ENCODE data around the gene MTOR.
"Not testable (repeated sequence)": the region's sequence is repeated elsewhere in the genome, so short reads cannot be mapped to it uniquely, and the experiment has no call there.

MTOR gene

DNA sequence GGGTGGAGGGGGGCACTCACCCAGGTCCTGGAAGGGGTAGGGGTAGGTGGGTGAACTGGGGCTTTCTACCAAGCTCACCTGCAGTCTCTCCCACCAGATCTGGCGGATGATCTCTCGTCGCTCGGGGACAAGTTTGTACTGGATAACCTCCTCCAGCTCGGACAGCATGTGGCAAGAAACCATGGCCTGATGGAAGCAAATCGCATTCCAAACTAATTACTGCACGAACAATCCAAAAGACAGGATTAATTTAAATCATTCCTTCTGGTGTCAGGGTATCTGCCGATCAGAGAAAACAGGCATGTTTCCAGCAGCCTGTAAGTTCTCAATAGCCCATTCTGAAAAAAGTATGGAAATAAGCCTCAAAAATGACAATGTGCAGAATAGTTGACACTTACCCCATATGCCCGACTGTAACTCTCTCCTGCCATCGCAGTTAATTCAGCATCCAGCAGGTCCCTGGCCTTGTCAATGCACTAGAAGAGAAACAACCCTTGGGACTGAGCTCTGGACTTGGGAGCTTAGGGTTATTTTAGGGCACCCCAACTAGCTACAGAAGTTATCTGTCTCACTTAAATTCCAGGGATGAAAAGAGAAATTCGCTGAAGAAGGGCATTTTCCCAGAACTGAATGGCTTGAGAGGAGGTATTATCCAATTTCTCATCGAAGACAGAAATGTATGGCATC lies 117.6 kb downstream of the MTOR start:
- no peak for DNase-seq

- no peak for DNase-seq
Observed at GRCh38 chr1:11143907-11144306, 118.4 kb downstream of the MTOR start.

DNA sequence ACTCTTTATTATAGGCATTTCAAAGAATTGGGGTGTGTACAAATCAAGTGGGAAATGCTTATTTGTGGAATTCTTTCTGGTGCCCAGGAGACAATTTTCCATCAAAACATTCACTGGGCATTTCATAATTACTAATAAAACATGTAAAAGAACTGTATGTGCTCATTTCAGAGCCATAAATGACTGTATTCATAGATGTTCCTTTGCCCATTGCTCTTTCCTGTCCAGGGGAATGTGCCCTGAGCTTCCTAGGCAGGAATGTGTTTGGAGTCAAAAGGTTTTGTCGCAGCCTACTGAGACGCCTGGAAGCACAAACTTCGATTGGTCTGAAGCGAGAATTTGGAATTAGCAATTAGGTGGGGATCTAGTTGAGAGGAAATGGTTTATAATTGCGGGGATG lies 119.0 kb downstream of the MTOR start:
- no peak for DNase-seq

DNA sequence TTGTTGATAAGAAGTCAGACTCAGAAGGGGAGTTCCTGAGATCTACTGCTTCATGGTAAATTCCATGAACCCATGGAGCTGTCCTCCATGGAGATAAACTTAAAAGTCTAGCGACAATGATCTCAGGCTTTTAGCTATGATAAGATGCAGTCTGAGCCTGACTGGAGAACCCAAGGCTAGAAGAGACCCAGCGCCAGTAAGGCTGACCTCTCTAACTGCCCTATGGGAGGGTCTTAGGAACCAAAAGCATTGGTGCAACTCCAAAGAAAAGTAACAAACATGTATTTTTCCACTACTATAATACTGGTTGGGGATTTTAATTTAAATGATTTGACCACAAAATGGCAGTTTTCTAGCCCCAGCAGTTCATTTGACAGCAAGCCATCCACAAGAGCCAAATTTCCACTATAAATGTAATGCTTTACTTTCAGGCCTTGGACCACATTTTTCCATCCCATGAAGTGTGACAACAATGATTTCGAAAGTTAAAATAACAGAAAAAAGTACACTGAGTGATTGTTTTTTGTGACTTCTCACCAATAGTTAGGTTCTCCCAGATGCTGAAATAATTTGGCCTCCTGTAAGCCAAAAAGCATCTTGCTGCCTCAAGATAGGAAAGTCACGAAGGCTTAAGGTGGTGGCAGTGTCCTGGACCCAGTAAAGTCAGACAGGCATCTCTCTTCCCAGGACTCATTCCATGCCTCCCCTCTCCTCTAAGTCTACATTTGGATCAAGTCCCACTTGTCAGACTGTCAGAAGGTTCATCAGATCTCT lies 119.5 kb downstream of the MTOR start:
- no peak for DNase-seq

DNA sequence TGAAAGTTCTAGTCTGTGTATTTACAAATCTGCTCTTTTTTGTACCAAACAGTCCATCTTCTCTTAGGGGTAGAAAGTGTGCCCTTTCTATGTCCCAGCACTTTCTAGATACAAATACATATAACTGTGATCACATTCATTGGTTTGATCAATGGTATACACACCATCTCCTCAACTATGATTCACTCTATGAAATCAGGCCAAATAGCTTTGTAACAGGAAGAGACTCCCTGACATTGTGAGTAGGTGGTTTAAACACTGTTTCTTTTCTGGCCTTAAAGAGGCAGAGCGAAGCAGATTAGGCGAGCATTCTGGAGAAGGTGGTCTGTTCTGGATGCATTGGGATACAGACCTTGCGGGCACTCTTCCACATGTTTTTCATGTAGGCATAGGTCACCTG lies 123.4 kb downstream of the MTOR start:
- DNase-seq, result no peak

- no peak for DNase-seq
Observed at GRCh38 chr1:11138029-11138428, 124.3 kb downstream of the MTOR start.

DNA sequence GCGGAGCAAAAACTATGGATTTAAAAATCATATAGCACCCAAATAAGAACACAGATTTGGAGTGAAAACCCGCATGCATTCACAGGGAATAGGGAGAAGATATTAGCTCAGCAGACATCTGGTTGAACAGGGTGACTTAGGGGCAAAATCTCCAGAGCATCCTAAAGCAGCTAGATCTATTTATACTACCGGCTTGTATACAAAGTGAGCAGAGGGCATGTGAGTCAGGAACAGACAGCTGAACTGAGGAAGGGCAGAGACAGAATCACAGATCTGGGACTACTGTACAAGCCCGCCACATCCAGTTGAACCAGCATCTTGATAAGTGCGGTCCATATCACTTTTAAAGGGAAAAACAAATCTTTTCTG lies 127.5 kb downstream of the MTOR start:
- no peak for DNase-seq

- no peak for DNase-seq
Observed at GRCh38 chr1:11134251-11134897, 128.0 kb downstream of the MTOR start.

DNA sequence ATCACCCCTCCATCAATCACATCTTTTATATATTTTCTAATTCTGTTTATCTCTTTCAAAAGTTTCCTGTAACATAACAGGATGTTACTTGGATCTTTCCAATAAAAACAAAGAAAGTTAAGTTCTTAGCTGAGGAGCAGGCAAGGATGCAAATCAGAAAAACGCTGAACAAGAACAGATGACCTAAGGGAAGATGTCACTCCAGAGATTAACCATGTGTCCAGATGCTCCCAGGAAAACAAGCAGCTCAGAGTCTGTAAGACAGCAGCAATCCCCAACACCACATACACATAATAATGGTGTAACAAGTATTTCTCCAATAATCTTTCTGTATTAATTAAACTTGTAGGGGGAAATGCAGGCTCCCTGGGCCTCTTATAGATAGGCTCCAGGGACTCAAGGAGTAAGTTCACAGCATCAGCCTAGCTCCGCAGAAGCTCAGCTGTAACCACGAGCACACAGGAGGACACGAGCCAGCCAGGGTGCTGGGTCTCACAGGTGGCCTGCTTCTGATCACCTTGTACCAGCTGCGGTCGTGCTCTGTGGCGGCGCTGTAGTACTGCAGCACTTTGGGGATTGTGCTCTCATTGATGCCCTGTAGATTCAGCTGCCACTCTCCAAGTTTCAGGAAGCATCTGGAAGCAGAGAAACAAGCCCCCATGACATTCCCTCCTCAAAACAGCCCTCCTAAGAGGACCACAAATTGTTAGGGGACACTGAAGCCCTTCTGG lies 129.6 kb downstream of the MTOR start:
- DNase-seq, result no peak

DNA sequence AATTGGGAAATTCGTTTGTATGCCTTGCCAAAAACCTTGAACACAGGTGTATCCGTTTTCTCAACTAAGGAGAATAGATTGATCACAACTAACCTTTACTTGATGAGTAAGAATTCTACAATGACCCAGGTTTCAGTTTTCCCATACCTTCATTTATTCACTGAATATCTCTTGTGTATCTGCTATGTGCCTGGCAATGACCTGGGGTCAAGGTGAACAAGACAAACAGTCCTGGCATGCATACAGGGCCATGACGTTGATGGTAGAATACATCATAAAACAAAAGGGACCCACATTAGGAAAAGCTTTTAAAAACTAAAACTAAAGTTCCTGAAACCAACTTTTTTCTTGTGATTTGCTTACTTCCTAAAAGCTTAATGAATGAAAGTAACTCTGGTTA lies 130.5 kb downstream of the MTOR start:
- DNase-seq, result no peak

GRCh38 chr1:11130406-11130805 lies 131.9 kb downstream of the MTOR start:
- no peak for DNase-seq

DNA sequence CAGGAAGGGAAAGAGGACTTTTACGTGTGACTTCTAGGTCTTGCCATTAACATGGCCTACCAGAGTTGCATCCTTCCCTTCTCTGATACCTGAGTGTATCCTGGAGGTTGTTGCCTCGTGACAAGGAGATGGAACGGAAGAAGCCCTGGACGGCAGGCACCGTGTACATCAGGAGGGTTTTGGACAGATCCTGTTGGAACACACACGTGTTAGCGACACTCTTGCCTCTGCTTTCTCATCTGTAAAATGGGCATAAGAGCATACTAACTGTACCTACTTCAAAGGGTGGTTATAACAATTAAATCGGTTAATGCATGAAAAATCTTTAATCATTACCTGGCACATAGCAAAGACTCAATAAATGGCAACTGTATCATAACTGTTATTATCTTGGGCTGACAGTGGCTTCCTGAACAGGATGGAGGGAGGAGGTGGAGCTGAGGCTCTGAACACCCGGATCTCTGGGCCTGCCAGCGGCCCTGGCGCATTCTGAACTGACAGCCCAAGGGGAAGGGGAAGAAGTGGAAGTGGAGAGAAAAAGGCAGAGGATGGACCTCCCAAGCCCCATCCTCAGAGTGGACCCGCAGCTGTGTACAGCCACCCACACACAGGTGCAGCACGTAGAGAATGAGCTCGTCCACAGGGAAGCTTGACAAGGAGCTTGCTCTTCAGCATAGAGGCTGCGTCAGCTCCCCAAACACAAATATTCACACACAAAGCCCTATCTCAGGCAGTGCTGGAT lies 132.5 kb downstream of the MTOR start:
- DNase-seq, result no peak

- DNase-seq, result no peak
Observed at GRCh38 chr1:11126569-11126968, 135.8 kb downstream of the MTOR start.

DNA sequence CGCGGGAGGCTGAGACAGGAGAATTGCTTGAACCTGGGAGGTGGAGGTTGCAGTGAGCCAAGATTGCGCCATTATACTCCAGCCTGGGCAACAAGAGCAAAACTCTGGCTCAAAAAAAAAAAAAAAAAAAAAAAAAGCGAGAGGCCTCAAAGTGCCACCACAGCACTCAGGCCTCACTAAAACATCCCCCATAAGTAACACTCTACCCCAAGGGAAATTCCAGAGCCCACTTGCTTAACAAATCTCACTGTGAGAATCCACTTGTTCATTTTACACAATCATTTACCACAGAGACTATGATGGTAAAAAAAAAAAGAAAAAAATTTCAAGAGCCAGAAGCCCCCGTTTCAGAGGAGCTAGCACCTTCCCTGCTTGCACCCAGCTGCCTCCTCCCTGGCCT lies 136.4 kb downstream of the MTOR start:
- no peak for DNase-seq

- no peak for DNase-seq
Observed at GRCh38 chr1:11124965-11125364, 137.4 kb downstream of the MTOR start.

DNA sequence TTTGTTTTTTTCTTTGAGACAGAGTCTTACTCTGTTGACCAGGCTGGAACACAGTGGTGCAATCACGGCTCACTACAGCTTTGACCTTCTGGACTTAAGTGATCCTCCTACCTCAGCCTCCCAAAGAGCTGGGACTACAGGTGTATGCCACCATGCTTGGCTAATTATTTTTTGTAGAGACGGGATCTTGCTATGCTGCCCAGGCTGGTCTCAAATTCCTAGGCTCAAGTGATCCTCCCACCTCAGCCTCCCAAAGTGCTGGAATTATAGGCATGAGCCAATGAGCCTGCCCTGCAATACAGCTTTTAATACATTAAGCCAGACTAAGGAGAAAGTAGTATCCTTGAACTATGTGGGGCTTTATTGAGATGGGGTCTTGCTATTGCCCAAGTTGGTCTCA lies 146.0 kb downstream of the MTOR start:
- DNase-seq, result no peak

GRCh38 chr1:11114966-11115365 lies 147.4 kb downstream of the MTOR start:
- DNase-seq, result no peak

DNA sequence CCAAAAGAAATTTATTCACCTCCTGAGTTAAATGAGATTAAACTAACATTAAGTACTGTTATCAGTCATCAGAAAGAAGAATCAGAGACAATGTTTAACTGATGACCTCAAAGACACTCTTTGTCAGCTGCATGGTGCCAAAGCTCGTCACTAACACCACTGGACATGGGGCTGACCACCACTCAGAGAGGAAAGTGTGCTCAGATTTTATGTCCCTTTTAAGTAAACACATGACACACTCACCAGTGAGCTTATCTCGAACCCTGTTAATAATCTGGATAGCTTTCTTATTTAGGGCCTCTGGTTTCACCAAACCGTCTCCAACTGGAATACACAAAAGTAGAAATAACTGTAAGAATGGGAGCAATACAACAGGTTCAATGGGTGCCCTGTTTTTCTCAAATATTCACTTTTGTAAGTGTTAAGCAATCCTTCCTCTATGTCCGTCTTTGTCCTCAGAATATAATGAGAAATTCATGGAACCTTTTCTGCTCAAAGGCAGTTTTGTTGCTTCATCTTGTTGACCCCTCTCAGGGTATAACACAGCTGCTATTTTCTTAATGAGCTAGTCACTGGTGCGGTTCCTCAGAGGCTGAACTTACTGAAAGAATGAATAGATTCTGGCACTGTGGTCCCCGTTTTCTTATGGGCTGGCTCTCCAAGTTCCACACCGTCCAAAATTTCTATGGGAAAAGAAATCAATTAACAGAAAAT lies 153.1 kb downstream of the MTOR start:
- DNase-seq, result no peak

- no peak for DNase-seq
Observed at GRCh38 chr1:11107599-11107998, 154.8 kb downstream of the MTOR start.

GRCh38 chr1:11105586-11105985 lies 156.8 kb downstream of the MTOR start:
- no peak for DNase-seq

DNA sequence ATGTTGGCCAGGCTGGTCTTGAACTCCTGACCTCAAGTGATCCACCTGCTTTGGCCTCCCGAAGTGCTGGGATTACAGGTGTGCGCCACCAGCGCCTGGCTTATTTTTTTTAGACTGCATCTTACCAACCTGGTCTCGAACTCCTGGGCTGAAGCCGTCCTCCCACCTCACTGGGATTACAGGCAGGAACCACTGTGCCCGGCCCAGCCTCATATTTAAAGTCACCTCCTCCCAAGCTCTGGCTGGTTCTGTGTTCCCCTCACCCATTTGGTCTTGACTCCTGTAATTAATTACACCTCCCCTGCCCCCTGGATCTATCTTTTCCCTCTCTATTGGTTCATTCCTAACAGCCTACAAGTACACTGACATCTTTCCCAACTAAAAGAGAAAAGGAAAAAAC lies 161.0 kb downstream of the MTOR start:
- DNase-seq, result no peak

- DNase-seq, result not testable (repeated sequence)
Observed at GRCh38 chr1:11100806-11101205, 161.5 kb downstream of the MTOR start.

Data from stimulated activated naive CD4-positive, alpha-beta T cell (primary cell).